ENCODE data around the gene OLIG1.

OLIG1 gene

DNA sequence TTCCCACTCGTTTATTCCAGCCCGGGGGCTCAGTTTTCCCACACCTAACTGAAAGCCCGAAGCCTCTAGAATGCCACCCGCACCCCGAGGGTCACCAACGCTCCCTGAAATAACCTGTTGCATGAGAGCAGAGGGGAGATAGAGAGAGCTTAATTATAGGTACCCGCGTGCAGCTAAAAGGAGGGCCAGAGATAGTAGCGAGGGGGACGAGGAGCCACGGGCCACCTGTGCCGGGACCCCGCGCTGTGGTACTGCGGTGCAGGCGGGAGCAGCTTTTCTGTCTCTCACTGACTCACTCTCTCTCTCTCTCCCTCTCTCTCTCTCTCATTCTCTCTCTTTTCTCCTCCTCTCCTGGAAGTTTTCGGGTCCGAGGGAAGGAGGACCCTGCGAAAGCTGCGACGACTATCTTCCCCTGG lies 43.5 kb upstream of the OLIG1 start:
- Histone ChIP-seq H3K27me3 (replicated peaks; ENCODE audit: control insufficient read depth, insufficient read depth, low read length) (peaks cover 3% of the 10 kb centered on the region; the same call in 1 of the 2 replicates), H3K36me3 (ENCODE audit: control insufficient read depth, insufficient read depth, low read length) (no peaks in the 10 kb centered on the region), H3K4me3 (replicated peaks; ENCODE audit: low read depth, low read length) (no peak overlapping the region)
- TF ChIP-seq, protein P1, sequence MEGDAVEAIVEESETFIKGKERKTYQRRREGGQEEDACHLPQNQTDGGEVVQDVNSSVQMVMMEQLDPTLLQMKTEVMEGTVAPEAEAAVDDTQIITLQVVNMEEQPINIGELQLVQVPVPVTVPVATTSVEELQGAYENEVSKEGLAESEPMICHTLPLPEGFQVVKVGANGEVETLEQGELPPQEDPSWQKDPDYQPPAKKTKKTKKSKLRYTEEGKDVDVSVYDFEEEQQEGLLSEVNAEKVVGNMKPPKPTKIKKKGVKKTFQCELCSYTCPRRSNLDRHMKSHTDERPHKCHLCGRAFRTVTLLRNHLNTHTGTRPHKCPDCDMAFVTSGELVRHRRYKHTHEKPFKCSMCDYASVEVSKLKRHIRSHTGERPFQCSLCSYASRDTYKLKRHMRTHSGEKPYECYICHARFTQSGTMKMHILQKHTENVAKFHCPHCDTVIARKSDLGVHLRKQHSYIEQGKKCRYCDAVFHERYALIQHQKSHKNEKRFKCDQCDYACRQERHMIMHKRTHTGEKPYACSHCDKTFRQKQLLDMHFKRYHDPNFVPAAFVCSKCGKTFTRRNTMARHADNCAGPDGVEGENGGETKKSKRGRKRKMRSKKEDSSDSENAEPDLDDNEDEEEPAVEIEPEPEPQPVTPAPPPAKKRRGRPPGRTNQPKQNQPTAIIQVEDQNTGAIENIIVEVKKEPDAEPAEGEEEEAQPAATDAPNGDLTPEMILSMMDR (IDR thresholded peaks at IDR 0.05; ENCODE audit: insufficient read depth, low read length, poor library complexity, severe bottlenecking), result no peak
- DNase-seq (ENCODE audit: extremely low read depth, insufficient read length), result no peak

DNA sequence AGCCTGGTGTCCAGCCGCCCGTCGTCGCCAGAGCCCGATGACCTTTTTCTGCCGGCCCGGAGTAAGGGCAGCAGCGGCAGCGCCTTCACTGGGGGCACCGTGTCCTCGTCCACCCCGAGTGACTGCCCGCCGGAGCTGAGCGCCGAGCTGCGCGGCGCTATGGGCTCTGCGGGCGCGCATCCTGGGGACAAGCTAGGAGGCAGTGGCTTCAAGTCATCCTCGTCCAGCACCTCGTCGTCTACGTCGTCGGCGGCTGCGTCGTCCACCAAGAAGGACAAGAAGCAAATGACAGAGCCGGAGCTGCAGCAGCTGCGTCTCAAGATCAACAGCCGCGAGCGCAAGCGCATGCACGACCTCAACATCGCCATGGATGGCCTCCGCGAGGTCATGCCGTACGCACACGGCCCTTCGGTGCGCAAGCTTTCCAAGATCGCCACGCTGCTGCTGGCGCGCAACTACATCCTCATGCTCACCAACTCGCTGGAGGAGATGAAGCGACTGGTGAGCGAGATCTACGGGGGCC lies 43.0 kb upstream of the OLIG1 start:
- no peak for DNase-seq (ENCODE audit: extremely low read depth, insufficient read length)
- no peaks in the 10 kb centered on the region for H3K36me3 ChIP-seq (ENCODE audit: control insufficient read depth, insufficient read depth, low read length)
- TF ChIP-seq, protein P1 (IDR thresholded peaks at IDR 0.05; ENCODE audit: insufficient read depth, low read length, poor library complexity, severe bottlenecking), result no peak
- H3K4me3 ChIP-seq (replicated peaks; ENCODE audit: low read depth, low read length), result no peak overlapping the region
- peaks cover 3% of the 10 kb centered on the region; the same call in 1 of the 2 replicates for H3K27me3 ChIP-seq (replicated peaks; ENCODE audit: control insufficient read depth, insufficient read depth, low read length)

DNA sequence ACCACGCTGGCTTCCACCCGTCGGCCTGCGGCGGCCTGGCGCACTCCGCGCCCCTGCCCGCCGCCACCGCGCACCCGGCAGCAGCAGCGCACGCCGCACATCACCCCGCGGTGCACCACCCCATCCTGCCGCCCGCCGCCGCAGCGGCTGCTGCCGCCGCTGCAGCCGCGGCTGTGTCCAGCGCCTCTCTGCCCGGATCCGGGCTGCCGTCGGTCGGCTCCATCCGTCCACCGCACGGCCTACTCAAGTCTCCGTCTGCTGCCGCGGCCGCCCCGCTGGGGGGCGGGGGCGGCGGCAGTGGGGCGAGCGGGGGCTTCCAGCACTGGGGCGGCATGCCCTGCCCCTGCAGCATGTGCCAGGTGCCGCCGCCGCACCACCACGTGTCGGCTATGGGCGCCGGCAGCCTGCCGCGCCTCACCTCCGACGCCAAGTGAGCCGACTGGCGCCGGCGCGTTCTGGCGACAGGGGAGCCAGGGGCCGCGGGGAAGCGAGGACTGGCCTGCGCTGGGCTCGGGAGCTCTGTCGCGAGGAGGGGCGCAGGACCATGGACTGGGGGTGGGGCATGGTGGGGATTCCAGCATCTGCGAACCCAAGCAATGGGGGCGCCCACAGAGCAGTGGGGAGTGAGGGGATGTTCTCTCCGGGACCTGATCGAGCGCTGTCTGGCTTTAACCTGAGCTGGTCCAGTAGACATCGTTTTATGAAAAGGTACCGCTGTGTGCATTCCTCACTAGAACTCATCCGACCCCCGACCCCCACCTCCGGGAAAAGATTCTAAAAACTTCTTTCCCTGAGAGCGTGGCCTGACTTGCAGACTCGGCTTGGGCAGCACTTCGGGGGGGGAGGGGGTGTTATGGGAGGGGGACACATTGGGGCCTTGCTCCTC lies 42.3 kb upstream of the OLIG1 start:
- no peak for DNase-seq (ENCODE audit: extremely low read depth, insufficient read length)
- no peak overlapping the region for H3K4me3 ChIP-seq (replicated peaks; ENCODE audit: low read depth, low read length)
- peaks cover under 1% of the 10 kb centered on the region; the same call in 1 of the 2 replicates for H3K27me3 ChIP-seq (replicated peaks; ENCODE audit: control insufficient read depth, insufficient read depth, low read length)
- no peaks in the 10 kb centered on the region for H3K36me3 ChIP-seq (ENCODE audit: control insufficient read depth, insufficient read depth, low read length)
- TF ChIP-seq, protein P1 (IDR thresholded peaks at IDR 0.05; ENCODE audit: insufficient read depth, low read length, poor library complexity, severe bottlenecking), result no peak

DNA sequence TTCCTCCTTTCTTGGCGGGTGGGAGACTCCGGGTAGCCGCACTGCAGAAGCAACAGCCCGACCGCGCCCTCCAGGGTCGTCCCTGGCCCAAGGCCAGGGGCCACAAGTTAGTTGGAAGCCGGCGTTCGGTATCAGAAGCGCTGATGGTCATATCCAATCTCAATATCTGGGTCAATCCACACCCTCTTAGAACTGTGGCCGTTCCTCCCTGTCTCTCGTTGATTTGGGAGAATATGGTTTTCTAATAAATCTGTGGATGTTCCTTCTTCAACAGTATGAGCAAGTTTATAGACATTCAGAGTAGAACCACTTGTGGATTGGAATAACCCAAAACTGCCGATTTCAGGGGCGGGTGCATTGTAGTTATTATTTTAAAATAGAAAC lies 41.7 kb upstream of the OLIG1 start:
- TF ChIP-seq, protein P1 (IDR thresholded peaks at IDR 0.05; ENCODE audit: insufficient read depth, low read length, poor library complexity, severe bottlenecking), result no peak
- no peak for DNase-seq (ENCODE audit: extremely low read depth, insufficient read length)
- H3K27me3 ChIP-seq (replicated peaks; ENCODE audit: control insufficient read depth, insufficient read depth, low read length), result no peaks in the 10 kb centered on the region; the same call in none of the 2 replicates
- H3K36me3 ChIP-seq (ENCODE audit: control insufficient read depth, insufficient read depth, low read length), result no peaks in the 10 kb centered on the region
- H3K4me3 ChIP-seq (replicated peaks; ENCODE audit: low read depth, low read length), result no peak overlapping the region

DNA sequence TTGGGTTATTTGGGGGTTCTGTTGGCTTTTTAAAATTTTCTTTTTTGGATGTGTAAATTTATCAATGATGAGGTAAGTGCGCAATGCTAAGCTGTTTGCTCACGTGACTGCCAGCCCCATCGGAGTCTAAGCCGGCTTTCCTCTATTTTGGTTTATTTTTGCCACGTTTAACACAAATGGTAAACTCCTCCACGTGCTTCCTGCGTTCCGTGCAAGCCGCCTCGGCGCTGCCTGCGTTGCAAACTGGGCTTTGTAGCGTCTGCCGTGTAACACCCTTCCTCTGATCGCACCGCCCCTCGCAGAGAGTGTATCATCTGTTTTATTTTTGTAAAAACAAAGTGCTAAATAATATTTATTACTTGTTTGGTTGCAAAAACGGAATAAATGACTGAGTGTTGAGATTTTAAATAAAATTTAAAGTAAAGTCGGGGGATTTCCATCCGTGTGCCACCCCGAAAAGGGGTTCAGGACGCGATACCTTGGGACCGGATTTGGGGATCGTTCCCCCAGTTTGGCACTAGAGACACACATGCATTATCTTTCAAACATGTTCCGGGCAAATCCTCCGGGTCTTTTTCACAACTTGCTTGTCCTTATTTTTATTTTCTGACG lies 41.1 kb upstream of the OLIG1 start:
- no peaks in the 10 kb centered on the region for H3K36me3 ChIP-seq (ENCODE audit: control insufficient read depth, insufficient read depth, low read length)
- TF ChIP-seq, protein P1 (IDR thresholded peaks at IDR 0.05; ENCODE audit: insufficient read depth, low read length, poor library complexity, severe bottlenecking), result no peak
- DNase-seq (ENCODE audit: extremely low read depth, insufficient read length), result no peak
- H3K27me3 ChIP-seq (replicated peaks; ENCODE audit: control insufficient read depth, insufficient read depth, low read length), result no peaks in the 10 kb centered on the region; the same call in none of the 2 replicates
- H3K4me3 ChIP-seq (replicated peaks; ENCODE audit: low read depth, low read length), result no peak overlapping the region
